SK-N-SH (cell line): ENCODE data around the gene BBOF1.

Source experiments
- POLR2AphosphoS5 ChIP-seq: IDR thresholded peaks from 2 replicates; pipeline ENCODE4 v1.6.1; 2012; ENCODE audit warnings: low read depth, low read length
- TAF1 ChIP-seq: IDR thresholded peaks from 2 replicates; pipeline ENCODE4 v1.6.1; 2012; ENCODE audit warnings: low read depth, mild to moderate bottlenecking, low read length, moderate library complexity, borderline replicate concordance
- TF ChIP-seq, protein P1 (sequence below): fragments of 200-600 bp; sonication (generic); IDR thresholded peaks from 2 replicates; pipeline ENCODE4 v1.6.1; 2017; ENCODE audit warnings: antibody characterized with exemption, mild to moderate bottlenecking, moderate library complexity
- TF ChIP-seq, protein P2 (sequence below): IDR thresholded peaks from 2 replicates; pipeline ENCODE4; 2012
- TF ChIP-seq, protein P3 (sequence below): IDR thresholded peaks from 2 replicates; pipeline ENCODE4 v1.6.1; 2012; ENCODE audit warnings: mild to moderate bottlenecking, low read depth, low read length, moderate library complexity

DNA sequence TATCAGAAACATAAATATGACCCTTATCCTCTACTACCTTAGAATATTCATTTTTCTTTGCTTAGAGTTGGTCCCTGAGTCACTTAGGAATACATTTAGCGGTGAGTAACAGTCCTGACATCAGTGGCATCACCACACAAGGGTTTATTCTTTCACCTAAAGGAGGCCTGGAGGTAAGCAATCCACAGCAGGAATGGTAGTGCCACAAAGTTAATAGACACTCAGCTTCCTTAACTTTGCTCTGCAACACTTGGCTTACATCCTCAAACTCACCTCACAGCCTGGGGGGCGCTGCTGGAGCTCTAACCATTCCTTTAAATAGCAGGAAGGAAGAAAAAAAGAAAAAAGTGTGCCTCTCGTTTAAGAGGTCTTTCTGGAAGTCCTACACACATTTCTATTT, 29.1 kb downstream of the BBOF1 start:
- TF ChIP-seq, protein P1, sequence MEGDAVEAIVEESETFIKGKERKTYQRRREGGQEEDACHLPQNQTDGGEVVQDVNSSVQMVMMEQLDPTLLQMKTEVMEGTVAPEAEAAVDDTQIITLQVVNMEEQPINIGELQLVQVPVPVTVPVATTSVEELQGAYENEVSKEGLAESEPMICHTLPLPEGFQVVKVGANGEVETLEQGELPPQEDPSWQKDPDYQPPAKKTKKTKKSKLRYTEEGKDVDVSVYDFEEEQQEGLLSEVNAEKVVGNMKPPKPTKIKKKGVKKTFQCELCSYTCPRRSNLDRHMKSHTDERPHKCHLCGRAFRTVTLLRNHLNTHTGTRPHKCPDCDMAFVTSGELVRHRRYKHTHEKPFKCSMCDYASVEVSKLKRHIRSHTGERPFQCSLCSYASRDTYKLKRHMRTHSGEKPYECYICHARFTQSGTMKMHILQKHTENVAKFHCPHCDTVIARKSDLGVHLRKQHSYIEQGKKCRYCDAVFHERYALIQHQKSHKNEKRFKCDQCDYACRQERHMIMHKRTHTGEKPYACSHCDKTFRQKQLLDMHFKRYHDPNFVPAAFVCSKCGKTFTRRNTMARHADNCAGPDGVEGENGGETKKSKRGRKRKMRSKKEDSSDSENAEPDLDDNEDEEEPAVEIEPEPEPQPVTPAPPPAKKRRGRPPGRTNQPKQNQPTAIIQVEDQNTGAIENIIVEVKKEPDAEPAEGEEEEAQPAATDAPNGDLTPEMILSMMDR, result no peak
- TF ChIP-seq, protein P2, sequence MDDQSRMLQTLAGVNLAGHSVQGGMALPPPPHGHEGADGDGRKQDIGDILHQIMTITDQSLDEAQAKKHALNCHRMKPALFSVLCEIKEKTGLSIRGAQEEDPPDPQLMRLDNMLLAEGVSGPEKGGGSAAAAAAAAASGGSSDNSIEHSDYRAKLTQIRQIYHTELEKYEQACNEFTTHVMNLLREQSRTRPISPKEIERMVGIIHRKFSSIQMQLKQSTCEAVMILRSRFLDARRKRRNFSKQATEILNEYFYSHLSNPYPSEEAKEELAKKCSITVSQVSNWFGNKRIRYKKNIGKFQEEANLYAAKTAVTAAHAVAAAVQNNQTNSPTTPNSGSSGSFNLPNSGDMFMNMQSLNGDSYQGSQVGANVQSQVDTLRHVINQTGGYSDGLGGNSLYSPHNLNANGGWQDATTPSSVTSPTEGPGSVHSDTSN, result no peak
- TF ChIP-seq TAF1 (no peak), POLR2AphosphoS5 (no peak)
- TF ChIP-seq, protein P3, sequence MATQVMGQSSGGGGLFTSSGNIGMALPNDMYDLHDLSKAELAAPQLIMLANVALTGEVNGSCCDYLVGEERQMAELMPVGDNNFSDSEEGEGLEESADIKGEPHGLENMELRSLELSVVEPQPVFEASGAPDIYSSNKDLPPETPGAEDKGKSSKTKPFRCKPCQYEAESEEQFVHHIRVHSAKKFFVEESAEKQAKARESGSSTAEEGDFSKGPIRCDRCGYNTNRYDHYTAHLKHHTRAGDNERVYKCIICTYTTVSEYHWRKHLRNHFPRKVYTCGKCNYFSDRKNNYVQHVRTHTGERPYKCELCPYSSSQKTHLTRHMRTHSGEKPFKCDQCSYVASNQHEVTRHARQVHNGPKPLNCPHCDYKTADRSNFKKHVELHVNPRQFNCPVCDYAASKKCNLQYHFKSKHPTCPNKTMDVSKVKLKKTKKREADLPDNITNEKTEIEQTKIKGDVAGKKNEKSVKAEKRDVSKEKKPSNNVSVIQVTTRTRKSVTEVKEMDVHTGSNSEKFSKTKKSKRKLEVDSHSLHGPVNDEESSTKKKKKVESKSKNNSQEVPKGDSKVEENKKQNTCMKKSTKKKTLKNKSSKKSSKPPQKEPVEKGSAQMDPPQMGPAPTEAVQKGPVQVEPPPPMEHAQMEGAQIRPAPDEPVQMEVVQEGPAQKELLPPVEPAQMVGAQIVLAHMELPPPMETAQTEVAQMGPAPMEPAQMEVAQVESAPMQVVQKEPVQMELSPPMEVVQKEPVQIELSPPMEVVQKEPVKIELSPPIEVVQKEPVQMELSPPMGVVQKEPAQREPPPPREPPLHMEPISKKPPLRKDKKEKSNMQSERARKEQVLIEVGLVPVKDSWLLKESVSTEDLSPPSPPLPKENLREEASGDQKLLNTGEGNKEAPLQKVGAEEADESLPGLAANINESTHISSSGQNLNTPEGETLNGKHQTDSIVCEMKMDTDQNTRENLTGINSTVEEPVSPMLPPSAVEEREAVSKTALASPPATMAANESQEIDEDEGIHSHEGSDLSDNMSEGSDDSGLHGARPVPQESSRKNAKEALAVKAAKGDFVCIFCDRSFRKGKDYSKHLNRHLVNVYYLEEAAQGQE, result no peak
